Panc1 (cell line): ENCODE data around the gene S100A1.

ENCODE experiments used
- CTCF ChIP-seq: fragments of 450-650 bp; IDR thresholded peaks from 2 replicates; pipeline ENCODE4 v1.5.1; 2017; ENCODE audit warnings: mild to moderate bottlenecking
- POLR2AphosphoS5 ChIP-seq: IDR thresholded peaks from 2 replicates; pipeline ENCODE4 v1.6.1; 2012; ENCODE audit warnings: mild to moderate bottlenecking, low read depth, low read length, moderate library complexity
- SIN3A ChIP-seq: IDR thresholded peaks from 2 replicates; pipeline ENCODE4 v1.6.1; 2012; ENCODE audit warnings: low read depth, mild to moderate bottlenecking, low read length, moderate library complexity, borderline replicate concordance; ENCODE audit not compliant: insufficient read depth

- no peak for TF ChIP-seq POLR2AphosphoS5
- TF ChIP-seq CTCF: no peak
- no peak for TF ChIP-seq SIN3A
These were observed 21.6 kb downstream of the S100A1 start for GRCh38 chr1:153649863-153650235.
